TTC549 (cell line): ENCODE measurements around the gene PXN.
"Not testable (repeated sequence)": the region's sequence is repeated elsewhere in the genome, so short reads cannot be mapped to it uniquely, and the experiment has no call there.

ENCODE experiments used
- FAIRE-seq: peaks from 2 replicates; lab custom pipeline; 2012; peaks lifted over from hg19 to GRCh38; lab: Jason Lieb, UNC

The PXN gene

DNA sequence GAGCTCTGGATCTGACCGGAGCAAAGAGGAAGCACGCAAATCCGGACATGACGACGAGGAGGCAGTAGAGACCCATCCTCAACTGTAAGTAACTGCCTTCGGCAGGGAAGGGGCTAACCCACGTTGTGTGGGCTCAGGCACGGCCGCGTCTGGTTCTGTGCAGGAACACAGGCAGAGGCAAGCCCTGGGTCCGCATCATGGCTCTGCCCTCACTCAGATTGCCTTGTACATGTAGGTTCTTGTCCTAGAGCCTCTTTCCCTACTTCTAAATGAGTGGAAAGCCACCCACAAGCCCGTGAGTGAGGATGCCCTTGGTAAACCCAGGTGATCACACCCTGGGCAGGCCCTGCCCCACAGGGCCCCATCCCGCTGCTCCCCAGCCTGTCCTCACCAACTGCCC lies 55.7 kb downstream of the PXN start:
- FAIRE-seq: no peak

DNA sequence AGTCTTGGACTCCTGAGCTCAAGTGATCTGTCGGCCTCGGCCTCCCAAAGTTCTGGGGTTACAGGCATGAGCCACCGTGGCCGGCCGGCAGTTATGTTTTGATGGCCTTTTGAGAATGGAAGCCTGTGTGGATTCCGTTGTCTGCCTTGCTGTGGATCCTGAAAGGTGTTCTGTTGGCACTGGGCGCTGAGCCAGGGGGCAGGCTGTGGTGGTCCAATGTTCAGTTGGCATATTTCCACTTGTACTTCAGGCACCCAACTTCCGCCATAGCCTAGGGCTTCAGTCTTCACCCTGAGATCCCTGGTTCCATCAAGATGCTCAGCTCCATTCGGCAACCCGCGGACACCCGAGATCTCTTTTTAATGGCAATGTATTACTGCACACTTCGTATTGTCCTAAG lies 58.3 kb downstream of the PXN start:
- FAIRE-seq: no peak

DNA sequence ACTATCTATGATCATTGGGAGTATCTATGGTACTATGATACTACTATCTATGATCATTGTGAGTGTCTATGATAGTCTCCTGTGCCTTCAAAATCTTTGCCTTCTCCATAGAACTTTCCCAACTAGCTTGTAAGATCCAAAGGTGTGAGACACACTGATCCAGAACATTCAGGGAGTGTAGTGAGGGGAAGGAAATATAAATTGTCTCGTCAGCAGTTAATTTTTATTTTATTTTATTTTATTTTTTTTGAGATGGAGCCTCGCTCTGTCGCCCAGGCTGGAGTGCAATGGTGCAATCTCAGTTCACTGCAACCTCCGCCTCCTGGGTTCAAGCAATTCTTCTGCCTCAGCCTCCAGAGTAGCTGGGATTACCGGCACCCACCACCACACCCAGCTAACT lies 58.7 kb downstream of the PXN start:
- not testable (repeated sequence) for FAIRE-seq

DNA sequence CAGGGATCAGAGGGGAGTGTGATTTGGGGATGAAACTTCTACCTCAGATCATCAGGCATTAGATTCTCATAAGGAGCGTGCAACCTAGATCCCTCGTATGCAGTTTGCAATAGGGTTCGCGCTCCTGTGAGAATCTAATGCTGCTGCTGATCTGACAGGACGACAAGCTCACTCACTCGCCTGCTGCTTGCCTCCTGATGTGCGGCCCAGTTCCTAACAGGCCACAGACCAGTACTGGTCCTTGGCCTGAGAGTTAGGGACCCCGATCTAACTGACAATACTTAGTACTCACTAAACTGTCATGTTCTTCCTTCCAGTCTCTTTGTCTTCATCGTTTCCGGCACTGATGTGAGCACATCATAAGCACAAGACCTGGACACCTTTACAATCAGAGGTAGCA lies 59.3 kb downstream of the PXN start:
- no peak for FAIRE-seq

DNA sequence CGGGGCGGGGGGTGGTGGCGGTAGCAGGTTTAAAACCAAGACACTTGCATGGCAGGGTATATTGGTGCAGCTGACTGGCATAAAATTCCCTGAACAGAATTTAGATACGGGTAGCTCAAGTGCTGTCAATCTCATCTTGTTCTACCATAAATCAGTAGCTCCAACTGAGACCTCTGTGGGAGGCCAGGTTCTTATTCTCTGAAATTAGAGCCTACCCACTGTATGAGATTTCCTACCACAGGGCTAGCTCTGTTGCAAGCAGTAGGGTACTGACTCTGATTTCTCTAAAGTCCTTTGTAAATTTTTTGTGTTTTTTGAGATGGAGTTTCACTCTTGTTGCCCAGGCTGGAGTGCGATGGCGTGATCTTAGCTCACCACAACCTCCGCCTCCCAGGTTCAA lies 61.4 kb downstream of the PXN start:
- FAIRE-seq: no peak

DNA sequence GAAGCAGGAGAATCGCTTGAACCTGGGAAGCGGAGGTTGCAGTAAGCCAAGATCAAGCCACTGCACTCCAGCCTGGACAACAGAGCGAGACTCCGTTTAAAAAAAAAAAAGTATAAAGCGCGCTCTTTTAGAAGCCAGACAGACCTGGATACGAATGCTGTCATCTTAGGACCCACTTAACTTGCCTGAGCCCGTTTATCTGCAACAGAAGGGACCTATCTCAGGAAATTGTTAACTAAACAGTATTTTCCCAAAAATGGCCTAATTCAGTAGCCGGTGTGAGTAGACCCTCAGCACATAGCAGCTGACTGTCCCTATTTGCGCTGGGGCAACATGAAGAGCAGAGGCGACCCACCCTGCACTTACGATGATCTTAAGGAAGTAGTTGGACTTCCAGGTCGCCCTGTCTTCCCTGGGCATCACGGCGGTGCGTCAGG lies 65.1 kb downstream of the PXN start:
- FAIRE-seq: no peak

DNA sequence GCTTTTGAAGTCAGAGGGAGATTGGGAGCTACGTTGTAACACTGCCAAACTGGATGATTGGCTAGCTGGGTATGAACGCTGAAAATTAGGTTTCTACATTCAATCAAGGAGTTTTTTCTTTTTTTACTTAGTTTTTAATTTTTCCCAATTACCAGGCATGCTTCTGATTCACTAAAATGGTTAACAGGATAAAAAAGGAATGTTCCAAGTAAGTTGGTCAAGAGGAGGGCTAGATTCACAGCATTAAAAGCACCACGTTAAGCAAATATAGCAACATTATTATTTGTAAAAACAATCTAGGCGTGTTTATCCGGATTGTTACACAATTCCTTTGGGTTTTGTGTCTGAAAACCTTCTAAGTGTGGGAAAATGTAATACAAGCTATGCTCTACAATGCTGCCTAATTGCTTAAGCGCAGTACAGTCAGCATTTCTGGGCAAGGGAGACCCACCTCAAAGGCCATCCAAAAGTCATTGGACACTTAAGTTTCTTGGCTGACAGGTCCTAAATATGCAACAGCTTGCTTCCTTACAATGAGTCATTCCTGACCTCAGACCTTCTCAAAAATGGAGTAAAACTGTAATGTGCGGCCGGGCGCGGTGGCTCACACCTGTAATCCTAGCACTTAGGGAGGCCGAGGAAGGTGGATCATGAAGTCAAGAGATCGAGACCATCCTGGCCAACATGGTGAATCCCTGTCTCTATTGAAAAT lies 65.8 kb downstream of the PXN start:
- FAIRE-seq: no peak

DNA sequence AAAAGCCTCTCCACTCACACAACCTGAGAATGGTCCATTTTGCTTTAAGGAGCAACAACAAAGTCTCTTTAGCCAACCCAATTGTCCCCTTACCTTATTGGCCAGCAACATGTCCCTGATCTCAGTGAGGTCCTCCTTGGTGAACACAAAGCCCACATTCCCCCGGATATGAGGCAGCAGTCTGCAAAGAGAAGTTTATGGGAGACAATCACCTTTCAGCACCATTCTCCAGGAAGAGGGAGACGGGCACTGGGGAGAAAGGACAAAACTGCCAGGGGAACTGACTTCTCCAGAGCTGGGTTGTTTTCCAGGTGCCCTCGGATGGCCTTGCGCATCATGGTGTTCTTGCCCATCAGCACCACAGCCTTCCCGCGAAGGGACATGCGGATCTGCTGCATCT lies 66.5 kb downstream of the PXN start:
- no peak for FAIRE-seq

DNA sequence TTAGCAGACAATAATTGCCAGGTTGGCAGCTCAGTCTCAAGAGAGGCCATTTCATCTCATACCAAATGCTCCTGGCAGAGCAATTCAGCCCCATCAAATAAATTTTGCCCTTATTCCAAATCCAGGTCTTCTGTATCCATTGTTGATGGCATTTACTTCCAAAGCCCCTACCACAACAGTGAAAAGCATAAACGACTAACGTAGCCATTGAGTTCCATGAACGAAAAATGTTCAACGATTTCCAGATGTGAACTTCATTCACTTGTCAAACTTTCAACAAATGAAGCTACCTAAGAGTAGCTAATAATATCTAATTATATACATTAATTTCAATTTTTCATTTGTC lies 68.0 kb downstream of the PXN start:
- FAIRE-seq: no peak

DNA sequence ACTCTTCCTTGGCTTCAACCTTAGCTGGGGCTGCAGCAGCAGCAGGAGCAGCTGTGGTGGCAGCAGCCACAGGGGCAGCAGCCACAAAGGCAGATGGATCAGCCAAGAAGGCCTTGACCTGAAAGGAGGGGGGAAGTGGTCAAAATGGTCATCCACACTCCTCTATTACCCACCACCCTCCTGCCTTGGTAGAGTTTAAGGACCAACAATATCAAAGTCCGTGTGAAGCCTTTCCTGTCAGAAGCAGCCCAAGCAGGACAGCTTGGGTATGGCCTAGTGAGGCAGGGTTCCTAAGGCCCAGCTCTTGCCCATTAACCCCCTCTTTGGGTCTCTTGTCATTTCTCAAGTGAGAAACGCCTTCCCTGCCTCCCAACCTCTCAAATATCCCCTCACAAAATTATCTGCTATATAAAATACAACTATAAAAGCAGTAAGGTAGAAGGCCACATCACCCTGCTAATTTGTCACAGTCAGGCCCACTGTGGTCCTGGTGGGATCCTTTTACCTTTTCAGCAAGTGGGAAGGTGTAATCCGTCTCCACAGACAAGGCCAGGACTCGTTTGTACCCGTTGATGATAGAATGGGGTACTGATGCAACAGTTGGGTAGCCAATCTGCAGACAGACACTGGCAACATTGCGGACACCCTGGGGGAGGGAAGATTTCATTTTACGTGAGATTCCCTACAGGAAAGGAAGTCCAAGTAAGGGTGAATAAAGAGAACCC lies 68.6 kb downstream of the PXN start:
- FAIRE-seq: not testable (repeated sequence)

DNA sequence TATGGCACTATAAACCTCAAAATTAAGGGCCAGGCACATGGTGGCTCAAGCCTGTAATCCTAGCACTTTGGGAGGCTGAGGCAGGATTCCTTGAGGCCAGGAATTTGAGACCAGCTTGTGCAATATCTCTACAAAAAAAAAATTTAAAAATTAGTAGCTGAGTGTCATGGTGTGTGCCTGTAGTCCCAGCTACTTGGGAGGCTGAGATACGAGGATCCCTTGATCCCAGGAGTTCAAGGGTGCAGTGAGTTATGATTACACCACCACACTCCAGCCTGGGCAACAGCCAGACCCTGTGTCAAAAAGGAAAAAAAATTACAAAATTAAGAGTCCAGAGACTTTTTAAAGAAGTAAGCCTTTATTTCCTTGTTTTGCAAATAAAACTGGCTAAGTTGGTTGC lies 69.2 kb downstream of the PXN start:
- FAIRE-seq: no peak

DNA sequence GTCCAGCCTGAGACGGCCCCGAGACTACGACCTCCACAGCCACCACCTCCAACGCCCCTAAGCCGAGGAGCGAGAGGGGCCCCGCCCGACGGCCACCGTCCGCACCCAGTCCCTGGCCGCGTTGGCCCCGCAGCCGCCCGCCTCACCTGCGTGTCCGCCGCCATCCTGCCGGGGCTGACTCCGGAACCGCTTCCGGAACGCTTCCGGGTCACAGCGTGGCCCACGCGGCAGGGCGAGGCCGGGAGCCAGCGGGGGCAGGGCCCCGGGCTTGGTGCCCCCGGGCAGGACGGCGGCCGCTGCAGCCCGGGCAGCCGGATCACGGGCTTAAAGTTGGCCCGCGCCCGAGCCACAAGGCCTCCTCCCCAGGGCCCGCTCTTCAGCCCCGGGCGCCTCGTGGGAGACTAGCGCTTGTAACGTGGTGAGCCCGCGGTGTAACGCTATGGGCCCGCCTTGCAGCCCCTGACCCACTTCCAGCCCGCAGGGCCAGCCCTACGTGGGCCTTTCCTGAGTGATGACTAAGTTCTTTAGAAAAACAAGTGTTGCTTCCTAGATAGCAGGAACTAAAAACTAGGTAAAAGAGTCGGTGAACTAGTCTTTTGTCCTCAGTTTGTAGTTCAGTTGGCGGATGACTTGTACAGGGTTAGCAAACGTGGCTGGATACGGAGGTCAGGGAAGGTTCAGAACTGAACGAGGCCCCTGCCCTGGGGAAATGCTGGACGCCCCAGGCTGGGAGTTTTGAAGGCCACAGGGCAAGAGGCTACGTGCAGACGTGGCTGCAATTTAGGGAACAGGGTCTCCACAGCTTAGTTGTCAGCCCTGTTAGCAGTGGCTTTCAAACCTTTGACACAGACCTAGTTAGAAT lies 70.8 kb downstream of the PXN start, which contains the start of gene GCN1:
TSS of gene GCN1 (minus strand) at position 182 of the 862 bp plus-strand sequence. CDS start at position 164, 18 bp downstream.
- FAIRE-seq: no peak

DNA sequence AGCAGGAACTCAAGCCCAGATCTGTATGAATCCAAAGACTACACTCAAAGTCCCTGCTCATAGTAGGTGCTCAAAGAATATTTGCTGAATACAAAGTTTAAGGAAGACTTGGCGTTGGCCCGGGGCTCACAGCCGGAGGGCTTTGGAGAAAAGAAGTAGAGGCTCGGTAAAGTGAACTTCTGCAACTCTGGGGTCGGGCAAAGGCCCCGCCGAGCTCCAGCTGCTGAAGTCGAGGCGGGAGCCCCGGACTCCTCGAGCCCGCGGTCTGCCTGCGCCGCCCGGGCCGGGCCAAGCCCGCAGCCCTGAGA lies 71.3 kb downstream of the PXN start:
- no peak for FAIRE-seq

DNA sequence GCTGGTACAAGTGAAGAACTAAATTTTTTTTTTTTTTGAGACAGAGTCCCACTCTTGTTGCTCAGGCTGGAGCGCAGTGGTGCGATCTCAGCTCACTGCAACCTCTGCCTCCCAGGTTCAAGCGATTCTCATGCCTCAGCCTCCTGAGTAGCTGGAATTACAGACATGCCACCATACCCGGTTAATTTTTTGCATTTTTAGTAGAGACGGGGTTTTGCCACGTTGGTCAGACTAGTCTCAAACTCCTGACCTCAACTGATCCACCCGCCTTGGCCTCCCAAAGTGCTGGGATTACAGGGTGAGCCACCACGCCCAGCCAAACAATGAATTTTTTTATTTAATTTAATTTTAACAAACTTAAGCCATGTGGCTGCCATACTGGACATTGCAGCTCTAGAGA lies 72.2 kb downstream of the PXN start:
- not testable (repeated sequence) for FAIRE-seq

DNA sequence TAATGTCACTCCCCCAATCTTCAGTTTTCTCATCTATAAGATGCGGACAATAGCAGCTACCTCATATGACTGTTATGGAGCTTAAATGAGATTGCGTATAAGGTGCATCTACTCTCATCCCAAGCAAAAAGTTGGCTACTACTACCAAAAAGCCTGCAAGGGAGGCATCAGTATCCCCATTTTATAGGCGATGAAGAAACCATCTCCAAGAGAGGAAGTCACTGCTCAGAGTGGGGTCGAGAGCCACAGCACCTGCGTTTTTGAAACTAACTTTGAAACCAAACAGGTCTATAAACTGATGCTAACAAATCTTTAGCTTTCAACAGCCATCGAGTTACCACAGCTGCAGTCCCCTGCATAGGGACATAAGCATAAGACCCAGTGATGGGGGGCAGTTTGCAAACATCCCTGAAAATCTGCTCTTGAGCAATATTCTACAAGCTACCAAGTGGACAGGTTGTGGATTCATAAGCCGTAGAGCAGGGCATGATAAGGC lies 74.5 kb downstream of the PXN start:
- no peak for FAIRE-seq

DNA sequence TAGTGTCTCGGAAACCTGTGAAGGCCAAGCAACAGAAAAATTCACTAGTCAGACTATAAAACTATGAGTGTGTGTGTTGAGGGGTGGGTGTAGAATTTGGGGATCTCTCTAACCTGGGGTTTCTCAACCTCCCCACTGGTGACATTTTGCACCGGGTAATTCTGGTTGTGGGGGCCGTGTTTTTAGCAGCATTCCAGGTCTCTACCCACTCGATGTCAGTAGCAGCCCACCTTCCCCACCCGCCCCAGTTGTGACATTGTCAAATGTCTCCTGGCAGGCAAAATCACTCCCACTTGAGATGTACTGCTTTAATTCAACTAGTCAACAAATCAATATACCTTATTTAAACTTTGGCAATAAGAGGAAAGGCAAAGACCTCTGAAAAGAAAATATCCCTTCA lies 75.1 kb downstream of the PXN start:
- no peak for FAIRE-seq

DNA sequence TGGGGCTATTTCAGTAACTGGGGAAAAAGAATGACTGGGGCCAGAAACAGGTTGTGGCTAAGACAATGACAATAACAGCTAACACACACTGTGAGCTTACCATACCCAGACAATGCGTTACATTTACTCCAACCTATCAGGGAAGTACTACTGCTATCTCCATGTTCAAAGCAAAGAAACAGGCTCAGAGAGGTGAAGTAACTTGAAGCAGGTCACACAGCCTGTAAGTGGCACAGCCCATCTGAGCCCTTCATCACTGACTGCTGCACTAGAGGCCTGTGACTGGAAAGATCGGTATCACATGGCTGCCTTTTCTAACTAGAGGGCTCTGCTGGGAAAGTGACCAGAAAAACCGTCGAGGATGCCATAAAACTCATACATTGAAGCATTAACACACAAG lies 78.9 kb downstream of the PXN start:
- no peak for FAIRE-seq

DNA sequence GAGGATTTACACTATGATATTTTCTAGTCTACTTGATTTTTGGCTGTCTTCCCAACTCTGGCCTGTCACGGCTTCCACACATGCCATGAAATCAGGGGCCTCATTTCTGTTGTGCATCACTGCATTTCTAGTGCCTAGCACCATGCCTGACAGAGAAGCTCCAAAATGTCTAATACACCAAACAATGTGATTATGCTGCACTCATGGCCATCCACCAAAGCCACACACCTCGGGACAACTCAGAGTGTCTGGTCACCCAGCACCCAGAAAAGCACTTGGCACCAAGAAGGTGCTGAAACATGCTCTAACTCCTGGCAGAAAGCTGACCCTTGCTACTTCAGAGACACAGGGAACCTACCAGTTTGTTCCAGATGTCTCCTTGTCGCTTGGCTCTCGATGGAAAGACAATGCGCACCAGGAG lies 82.3 kb downstream of the PXN start:
- no peak for FAIRE-seq

DNA sequence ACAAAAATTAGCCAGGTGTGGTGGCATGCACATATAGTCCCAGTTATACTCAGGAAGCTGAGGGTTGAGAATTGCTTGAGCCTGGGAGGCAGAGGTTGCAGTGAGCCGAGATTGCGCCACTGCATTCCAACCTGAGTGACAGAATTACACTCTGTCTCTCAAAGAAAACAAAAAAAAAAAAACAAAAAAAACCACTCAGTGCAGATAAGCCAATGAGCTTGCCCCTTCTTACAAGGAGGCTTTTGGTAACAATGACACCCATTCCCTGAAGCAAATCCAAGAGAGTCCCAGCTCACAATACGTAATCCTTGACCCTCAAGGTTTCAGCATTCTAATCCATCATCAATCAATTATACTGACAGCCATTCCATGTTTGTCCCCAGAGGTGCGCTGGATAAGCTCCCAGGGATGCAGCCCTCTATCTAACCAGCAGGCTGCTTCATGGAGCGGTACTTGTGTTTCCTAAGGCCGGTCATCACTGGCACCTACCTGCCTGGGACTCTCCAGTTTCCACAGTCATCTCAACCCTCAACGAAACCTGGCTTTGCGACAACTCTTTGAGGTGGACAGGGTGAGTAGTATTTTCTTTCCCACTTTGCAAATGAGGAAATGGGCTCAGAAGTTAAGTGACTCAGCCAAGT lies 83.4 kb downstream of the PXN start:
- no peak for FAIRE-seq

DNA sequence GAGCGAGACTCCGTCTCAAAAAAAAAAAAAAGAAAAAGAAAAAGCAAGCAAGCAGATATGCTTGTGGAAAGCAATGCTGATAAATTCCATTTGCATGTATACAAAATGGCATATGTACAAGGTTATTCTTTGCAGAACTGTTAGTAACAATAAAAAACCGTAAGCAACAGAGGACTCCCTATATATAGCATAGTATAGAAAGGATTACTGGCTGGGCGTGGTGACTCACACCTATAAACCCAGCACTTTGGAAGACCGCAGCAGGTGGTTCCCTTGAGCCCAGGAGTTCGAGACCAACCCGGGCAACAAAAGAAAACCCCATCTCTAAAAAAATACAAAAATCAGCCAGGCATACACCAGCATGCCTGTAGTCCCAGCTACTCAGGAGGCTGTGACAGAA lies 84.6 kb downstream of the PXN start:
- FAIRE-seq: no peak

DNA sequence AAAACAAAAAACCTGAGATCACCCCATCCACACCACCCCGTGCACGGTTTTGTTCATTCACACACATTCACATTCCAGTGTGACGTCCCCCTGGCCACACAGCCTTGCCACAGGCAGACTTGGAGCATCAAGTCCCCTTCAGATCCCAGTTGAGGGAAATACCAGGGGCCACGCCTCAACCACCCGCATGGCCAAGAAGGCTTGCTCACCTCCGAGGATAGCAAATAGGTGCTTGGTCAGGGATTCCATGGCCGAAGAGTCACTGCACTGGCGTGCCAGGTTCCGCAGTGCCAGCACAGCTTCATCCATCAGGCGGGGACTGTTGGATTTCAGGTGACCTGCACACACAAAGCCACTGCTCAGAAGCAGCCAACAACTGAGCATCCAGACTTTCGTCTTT lies 90.0 kb downstream of the PXN start:
- no peak for FAIRE-seq

DNA sequence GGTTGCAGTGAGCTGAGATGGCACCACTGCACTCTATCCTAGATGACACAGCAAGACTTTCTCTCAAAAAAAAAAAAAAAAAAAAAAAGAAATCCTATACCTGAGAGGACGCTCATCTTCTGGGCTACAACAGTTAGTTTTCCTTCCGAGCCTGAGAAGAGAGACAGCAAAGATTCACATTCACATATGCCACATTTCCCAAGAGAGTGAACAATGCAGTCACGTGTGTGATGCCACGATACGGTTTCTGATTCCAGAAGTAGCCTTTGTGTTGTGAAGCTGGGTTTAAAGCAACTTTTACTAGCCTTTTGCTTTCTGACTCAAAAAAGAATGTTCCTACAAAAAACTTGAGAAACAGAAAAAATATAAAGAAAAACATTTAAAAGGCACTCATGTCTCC lies 90.5 kb downstream of the PXN start:
- no peak for FAIRE-seq

DNA sequence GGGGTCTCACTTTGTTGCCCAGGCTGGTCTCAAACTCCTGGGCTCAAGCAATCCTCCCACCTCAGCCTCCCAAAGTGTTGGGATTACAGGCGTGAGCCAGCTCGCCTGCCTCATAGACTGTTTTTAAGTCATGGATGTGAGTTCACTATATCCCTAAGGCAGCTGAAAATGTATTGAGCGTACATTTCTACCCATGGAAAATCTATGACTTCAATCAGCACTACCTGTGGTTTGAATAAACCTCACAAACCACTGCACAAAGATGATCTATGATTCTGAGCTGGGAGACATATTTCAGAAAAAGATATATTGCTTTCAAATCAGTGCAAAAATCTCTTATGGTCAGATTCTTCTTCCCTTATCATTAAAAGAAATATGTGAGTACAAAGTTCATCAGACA lies 93.5 kb downstream of the PXN start:
- FAIRE-seq: no peak
